ENCODE data around the gene CHSY1. TPM values are rescaled to one million over a fixed set of nuclear protein-coding genes. Genes with fewer than 3 reads are reported as not detected.

The CHSY1 gene
- total RNA-seq, 1 donor from 2014 or later: 27.6 TPM

DNA sequence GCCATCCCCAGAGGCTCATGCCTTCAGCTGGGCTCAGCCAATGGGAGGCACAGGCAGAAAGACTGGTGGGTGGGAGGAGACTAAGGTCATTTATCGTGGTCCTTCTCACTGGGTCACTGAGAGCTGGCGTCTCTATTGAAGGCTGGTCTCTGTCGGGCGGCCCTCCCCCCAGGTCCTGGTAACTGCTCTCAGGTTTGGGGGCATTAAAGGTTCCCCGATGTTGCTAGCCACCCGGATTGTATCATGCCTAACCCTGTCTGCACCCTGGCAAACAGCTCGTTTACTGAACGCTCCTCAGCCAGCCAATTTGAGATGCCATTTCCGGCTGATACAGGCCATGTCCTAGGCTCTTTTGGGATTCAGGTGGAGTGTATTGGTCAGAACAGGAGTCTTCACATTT lies 14.9 kb upstream of the CHSY1 start:
- Mint-ChIP-seq H3K27ac (ENCODE audit: unreplicated experiment) (no peak overlapping the region), H3K4me1 (ENCODE audit: unreplicated experiment) (no peaks in the 10 kb centered on the region), H3K9me3 (ENCODE audit: unreplicated experiment) (no peaks in the 10 kb centered on the region), H3K36me3 (ENCODE audit: low read depth, unreplicated experiment) (peaks cover 29% of the 10 kb centered on the region), H3K4me3 (ENCODE audit: unreplicated experiment) (no peak overlapping the region), H3K27me3 (ENCODE audit: unreplicated experiment) (peaks cover 5% of the 10 kb centered on the region)
- TF ChIP-seq, protein P1, sequence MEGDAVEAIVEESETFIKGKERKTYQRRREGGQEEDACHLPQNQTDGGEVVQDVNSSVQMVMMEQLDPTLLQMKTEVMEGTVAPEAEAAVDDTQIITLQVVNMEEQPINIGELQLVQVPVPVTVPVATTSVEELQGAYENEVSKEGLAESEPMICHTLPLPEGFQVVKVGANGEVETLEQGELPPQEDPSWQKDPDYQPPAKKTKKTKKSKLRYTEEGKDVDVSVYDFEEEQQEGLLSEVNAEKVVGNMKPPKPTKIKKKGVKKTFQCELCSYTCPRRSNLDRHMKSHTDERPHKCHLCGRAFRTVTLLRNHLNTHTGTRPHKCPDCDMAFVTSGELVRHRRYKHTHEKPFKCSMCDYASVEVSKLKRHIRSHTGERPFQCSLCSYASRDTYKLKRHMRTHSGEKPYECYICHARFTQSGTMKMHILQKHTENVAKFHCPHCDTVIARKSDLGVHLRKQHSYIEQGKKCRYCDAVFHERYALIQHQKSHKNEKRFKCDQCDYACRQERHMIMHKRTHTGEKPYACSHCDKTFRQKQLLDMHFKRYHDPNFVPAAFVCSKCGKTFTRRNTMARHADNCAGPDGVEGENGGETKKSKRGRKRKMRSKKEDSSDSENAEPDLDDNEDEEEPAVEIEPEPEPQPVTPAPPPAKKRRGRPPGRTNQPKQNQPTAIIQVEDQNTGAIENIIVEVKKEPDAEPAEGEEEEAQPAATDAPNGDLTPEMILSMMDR (IDR thresholded peaks at IDR 0.05; ENCODE audit: unreplicated experiment): no peak
- no peak for DNase-seq (ENCODE audit: low spot score)

- no peak for DNase-seq (ENCODE audit: low spot score)
- Mint-ChIP-seq H3K4me1 (ENCODE audit: unreplicated experiment) (no peaks in the 10 kb centered on the region), H3K27ac (ENCODE audit: unreplicated experiment) (no peak overlapping the region), H3K27me3 (ENCODE audit: unreplicated experiment) (peaks cover 5% of the 10 kb centered on the region), H3K4me3 (ENCODE audit: unreplicated experiment) (no peak overlapping the region), H3K36me3 (ENCODE audit: low read depth, unreplicated experiment) (peaks cover 22% of the 10 kb centered on the region), H3K9me3 (ENCODE audit: unreplicated experiment) (no peaks in the 10 kb centered on the region)
- TF ChIP-seq, protein P1 (IDR thresholded peaks at IDR 0.05; ENCODE audit: unreplicated experiment): no peak
Observed at GRCh38 chr15:101266034-101266433, 14.2 kb upstream of the CHSY1 start.

DNA sequence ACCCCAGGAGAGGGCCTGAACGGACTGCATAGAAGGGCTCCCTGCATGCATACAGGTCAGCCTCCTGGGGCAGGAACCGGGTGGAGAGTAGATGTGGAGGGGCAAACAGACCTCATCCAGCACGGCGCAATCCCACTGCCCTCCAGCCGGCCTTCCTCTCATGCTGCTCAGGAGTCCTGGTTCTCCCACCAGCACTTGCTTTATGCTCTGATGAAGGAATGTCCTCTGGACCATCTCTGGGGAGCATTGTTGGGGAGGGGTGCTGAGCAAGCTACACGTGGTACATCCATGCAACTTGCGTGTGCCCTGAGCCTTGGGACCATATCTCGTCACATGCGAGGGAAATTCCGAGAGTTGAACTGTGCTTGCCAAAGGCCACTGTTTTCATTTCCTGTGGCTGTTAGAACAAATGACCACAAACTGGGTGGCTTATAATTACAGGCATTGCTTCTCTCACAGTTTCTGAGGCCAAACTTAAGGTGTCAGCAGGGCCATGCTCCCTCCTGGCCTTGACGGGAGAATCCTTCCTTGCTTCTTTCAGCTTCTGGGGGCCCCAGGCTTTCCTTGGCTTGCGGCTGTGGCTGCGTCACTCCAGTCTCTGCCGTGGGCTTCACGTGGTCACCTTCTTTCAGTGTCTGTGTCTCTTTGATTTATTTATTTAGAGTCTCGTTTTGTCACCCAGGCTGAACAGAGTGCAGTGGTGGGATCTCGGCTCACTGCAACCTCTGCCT lies 13.2 kb upstream of the CHSY1 start:
- peaks cover 5% of the 10 kb centered on the region for H3K27me3 Mint-ChIP-seq (ENCODE audit: unreplicated experiment)
- TF ChIP-seq, protein P1 (IDR thresholded peaks at IDR 0.05; ENCODE audit: unreplicated experiment): no peak
- no peak overlapping the region for H3K4me3 Mint-ChIP-seq (ENCODE audit: unreplicated experiment)
- no peaks in the 10 kb centered on the region for H3K9me3 Mint-ChIP-seq (ENCODE audit: unreplicated experiment)
- no peak overlapping the region for H3K27ac Mint-ChIP-seq (ENCODE audit: unreplicated experiment)
- peaks cover 18% of the 10 kb centered on the region for H3K36me3 Mint-ChIP-seq (ENCODE audit: low read depth, unreplicated experiment)
- DNase-seq (ENCODE audit: low spot score): no peak
- H3K4me1 Mint-ChIP-seq (ENCODE audit: unreplicated experiment): no peaks in the 10 kb centered on the region

DNA sequence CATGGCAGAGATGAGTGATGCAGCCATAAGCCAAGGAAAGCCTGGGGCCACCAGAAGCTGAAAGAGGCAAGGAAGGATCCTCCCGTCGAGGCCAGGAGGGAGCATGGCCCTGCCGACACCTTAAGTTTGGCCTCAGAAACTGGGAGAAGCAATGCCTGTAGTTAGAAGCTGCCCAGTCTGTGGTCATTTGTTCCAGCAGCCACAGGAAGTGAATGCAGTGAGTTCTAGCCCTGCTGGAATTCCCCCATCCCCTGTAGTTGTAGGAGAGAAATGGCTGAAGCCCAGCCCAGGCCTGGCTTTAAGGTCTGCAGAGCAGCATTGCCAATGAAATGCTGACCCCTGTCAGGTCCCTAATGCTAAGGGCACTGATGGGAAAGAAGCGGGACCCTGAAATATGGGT lies 12.2 kb upstream of the CHSY1 start:
- DNase-seq (ENCODE audit: low spot score): no peak
- no peaks in the 10 kb centered on the region for H3K9me3 Mint-ChIP-seq (ENCODE audit: unreplicated experiment)
- H3K36me3 Mint-ChIP-seq (ENCODE audit: low read depth, unreplicated experiment): peaks cover 7% of the 10 kb centered on the region

DNA sequence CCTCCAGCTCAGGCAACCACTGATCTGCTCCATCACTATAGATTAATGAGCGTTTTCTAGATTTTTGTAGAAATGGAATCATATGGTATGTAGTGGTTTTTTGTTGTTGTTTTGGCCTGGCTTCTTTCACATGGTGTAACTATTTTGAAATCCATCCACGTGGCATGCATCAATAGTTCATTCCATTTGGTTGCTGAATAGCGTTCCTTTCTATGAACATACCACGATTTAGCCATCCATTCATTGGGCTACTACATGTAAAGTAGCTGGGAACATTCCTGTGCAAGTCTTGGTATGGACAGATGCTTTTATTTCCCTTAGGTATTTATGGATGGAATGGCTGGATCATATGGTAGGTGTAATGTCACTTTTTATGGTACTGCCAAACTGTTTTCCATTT lies 10.7 kb upstream of the CHSY1 start:
- Mint-ChIP-seq H3K9me3 (ENCODE audit: unreplicated experiment) (no peaks in the 10 kb centered on the region), H3K27ac (ENCODE audit: unreplicated experiment) (no peak overlapping the region), H3K4me3 (ENCODE audit: unreplicated experiment) (no peak overlapping the region), H3K27me3 (ENCODE audit: unreplicated experiment) (peaks cover 5% of the 10 kb centered on the region), H3K36me3 (ENCODE audit: low read depth, unreplicated experiment) (peaks cover 3% of the 10 kb centered on the region), H3K4me1 (ENCODE audit: unreplicated experiment) (no peaks in the 10 kb centered on the region)
- DNase-seq (ENCODE audit: low spot score): no peak
- TF ChIP-seq, protein P1 (IDR thresholded peaks at IDR 0.05; ENCODE audit: unreplicated experiment): no peak

More for the DNA sequence above, 12.2 kb upstream of the CHSY1 start:
- peaks cover 5% of the 10 kb centered on the region for H3K27me3 Mint-ChIP-seq (ENCODE audit: unreplicated experiment)
- no peaks in the 10 kb centered on the region for H3K4me1 Mint-ChIP-seq (ENCODE audit: unreplicated experiment)
- TF ChIP-seq, protein P1 (IDR thresholded peaks at IDR 0.05; ENCODE audit: unreplicated experiment): no peak
- H3K27ac Mint-ChIP-seq (ENCODE audit: unreplicated experiment): no peak overlapping the region
- no peak overlapping the region for H3K4me3 Mint-ChIP-seq (ENCODE audit: unreplicated experiment)
